GM12878 (cell line): ENCODE data around the gene WDR91. TPM values are rescaled to one million over a fixed set of nuclear protein-coding genes. Genes with fewer than 3 reads are reported as not detected.

Source experiments
- ETV6 ChIP-seq, 2 experiments: fragments of 450-650 bp in 1 of 2; IDR thresholded peaks in 1 of 2; conservative IDR thresholded peaks in 1 of 2; 2 replicates each; pipeline ENCODE4 v1.6.1; 2014; ENCODE audit warnings: antibody characterized with exemption in 1 of 2, borderline replicate concordance in 1 of 2, low read depth in 1 of 2, mild to moderate bottlenecking in 1 of 2, moderate library complexity in 1 of 2
- FOXK2 ChIP-seq: fragments of 450-650 bp; IDR thresholded peaks from 2 replicates; pipeline ENCODE4 v1.6.1; 2017; ENCODE audit warnings: mild to moderate bottlenecking, moderate library complexity
- IRF3 ChIP-seq: fragments of 450-650 bp; IDR thresholded peaks from 2 replicates; pipeline ENCODE4 v1.6.1; 2014; ENCODE audit warnings: mild to moderate bottlenecking
- MEF2B ChIP-seq: fragments of 450-650 bp; IDR thresholded peaks from 2 replicates; pipeline ENCODE4 v1.6.1; 2018; ENCODE audit warnings: mild to moderate bottlenecking, moderate library complexity; ENCODE audit not compliant: partially characterized antibody, poor library complexity, severe bottlenecking
- NRF1 ChIP-seq: conservative IDR thresholded peaks from 2 replicates; pipeline ENCODE4 v1.6.1; 2011; ENCODE audit warnings: mild to moderate bottlenecking, low read depth, low read length, improper control_type of control experiment
- PRDM15 ChIP-seq: fragments of 450-650 bp; formaldehyde crosslinking; IDR thresholded peaks from 2 replicates; pipeline ENCODE4 v1.4.0; 2020; ENCODE audit warnings: mild to moderate bottlenecking, moderate library complexity
- RB1 ChIP-seq: fragments of 450-650 bp; formaldehyde crosslinking; IDR thresholded peaks from 2 replicates; pipeline ENCODE4 v1.6.1; 2017; ENCODE audit warnings: mild to moderate bottlenecking, borderline replicate concordance
- RELA ChIP-seq: fragments of 450-650 bp; IDR thresholded peaks from 2 replicates; pipeline ENCODE4 v1.8.0; 2014; ENCODE audit warnings: borderline replicate concordance; ENCODE audit not compliant: partially characterized antibody
- RELB ChIP-seq: fragments of 450-650 bp; IDR thresholded peaks from 2 replicates; pipeline ENCODE4 v1.6.1; 2017; ENCODE audit warnings: low read depth, mild to moderate bottlenecking, moderate library complexity
- SKIL ChIP-seq: fragments of 450-650 bp; IDR thresholded peaks from 2 replicates; pipeline ENCODE4 v1.6.1; 2017; ENCODE audit warnings: mild to moderate bottlenecking, low read depth, inconsistent platforms; ENCODE audit not compliant: poor library complexity, severe bottlenecking
- USF1 ChIP-seq: IDR thresholded peaks from 2 replicates; pipeline ENCODE4 v1.6.1; 2011; ENCODE audit warnings: borderline replicate concordance, low read depth, mild to moderate bottlenecking, moderate library complexity, mixed read lengths, low read length; ENCODE audit not compliant: insufficient read depth; ENCODE audit errors: extremely low read length
- YY1 ChIP-seq: IDR thresholded peaks from 2 replicates; pipeline ENCODE4 v1.6.1; 2011; ENCODE audit warnings: low read depth, mild to moderate bottlenecking, low read length
- ZBED1 ChIP-seq: IDR thresholded peaks from 2 replicates; pipeline ENCODE4 v1.6.1; 2016; ENCODE audit warnings: borderline replicate concordance
- ZBTB33 ChIP-seq: fragments of 450-650 bp; IDR thresholded peaks from 2 replicates; pipeline ENCODE4 v1.6.1; 2017; ENCODE audit warnings: mild to moderate bottlenecking
- polyA plus RNA-seq, 11 experiments: library from polyadenylated mRNA; depleted of rRNA in 4 of 11; unstranded in 6 of 11; stranded (reverse) in 5 of 11; fragments of >200 nt; fragmentation: Nextera tagmentation in 4 of 11; fragmentation: Illumina TruSeq in 1 of 11; extraction: Ambion mirVana in 4 of 11; extraction: Trizol in 1 of 11; gene quantifications; 1 replicate in 1 of 11; 2 replicates in 10 of 11; pipeline versions ENCODE4 v1.2.1 to v1.2.3, GENCODE V29; 2011 to 2016; ENCODE audit warnings: inconsistent platforms in 2 of 11, missing spikeins in 2 of 11, low read depth in 1 of 11
- total RNA-seq, 4 experiments: library from RNA; depleted of rRNA in 3 of 4; stranded (reverse); fragments of >200 nt in 3 of 4; fragmentation: Illumina TruSeq in 1 of 4; extraction: Trizol in 1 of 4; gene quantifications; 2 replicates each; pipeline versions ENCODE4 v1.2.1 to v1.2.3, GENCODE V29; 2013 to 2021

WDR91 gene
- total and polyA plus RNA-seq, 10 of the 15 experiments (the other 5 are each of a cell fraction or from before 2014, with no cell fraction given), result 7.6 to 83.3 (median 16.5) TPM

GRCh38 chr7:135170274-135170997 is 40.9 kb downstream of the WDR91 start, which contains the start of gene CYREN (continued):
- TF ChIP-seq ZBTB33 (no peak), USF1 (no peak), RELB (no peak; the same call in none of the 2 replicates), IRF3 (no peak), RB1 (peak; percentile 75; the same call in 1 of the 2 replicates), ZBED1 (no peak), FOXK2 (no peak), ETV6 (conservative IDR thresholded peaks at IDR 0.05 in 1 of 2, IDR thresholded peaks at IDR 0.05 in 1 of 2; ENCODE audit: borderline replicate concordance in 1 of 2, low read depth in 1 of 2) (peak in 1 of 2 experiments; percentile 84; a peak in 2 of 4 replicates), SKIL (no peak), PRDM15 (CRISPR knock-in tag) (no peak), YY1 (peak; percentile 79), RELA (peak; percentile 82), NRF1 (no peak), MEF2B (no peak)
